GM18907 (cell line): ENCODE results near the gene PGF.

ENCODE experiments used
- ATAC-seq: cut with Tn5 transposase; IDR thresholded peaks from one replicate; pipeline ENCODE4 v1.9.1; 2021; ENCODE audit warnings: mild to moderate bottlenecking, moderate library complexity; ENCODE audit not compliant: unreplicated experiment

The PGF gene

GRCh38 chr14:74904635-74905503 is 50.5 kb downstream of the PGF start:
- no peak for ATAC-seq

GRCh38 chr14:74902941-74903705 is 52.3 kb downstream of the PGF start:
- no peak for ATAC-seq

- no peak for ATAC-seq
Observed at GRCh38 chr14:74898694-74899093, 56.7 kb downstream of the PGF start.

- no peak for ATAC-seq
Observed at GRCh38 chr14:74898083-74898482, 57.3 kb downstream of the PGF start.

- no peak for ATAC-seq
Observed at GRCh38 chr14:74897642-74898041, 57.8 kb downstream of the PGF start.

- ATAC-seq, result no peak
Observed at GRCh38 chr14:74896400-74896799, 59.0 kb downstream of the PGF start.

- peak; percentile 50 for ATAC-seq
Observed at GRCh38 chr14:74893614-74894091, 61.7 kb downstream of the PGF start.

GRCh38 chr14:74892745-74893144 is 62.7 kb downstream of the PGF start:
- ATAC-seq, result peak; percentile 12

- no peak for ATAC-seq
Observed at GRCh38 chr14:74891870-74892269, 63.5 kb downstream of the PGF start.
